OCI-LY1 (cell line): Measurements from ENCODE around the gene SPSB4.

Source experiments
- EZH2 ChIP-seq: fragments of 200-600 bp; sonication (generic), shearing (Covaris generic); IDR thresholded peaks from 2 replicates; pipeline ENCODE4 v1.8.0; 2017; ENCODE audit warnings: borderline replicate concordance, mixed run types, mild to moderate bottlenecking, antibody characterized with exemption, low read length, moderate library complexity, mixed read lengths
- TF ChIP-seq, protein P1 (sequence below): fragments of 200-600 bp; sonication (generic), shearing (Covaris generic); IDR thresholded peaks from 2 replicates; pipeline ENCODE4 v1.5.1; 2017; ENCODE audit warnings: mild to moderate bottlenecking, antibody characterized with exemption, low read length, moderate library complexity, mixed read lengths

DNA sequence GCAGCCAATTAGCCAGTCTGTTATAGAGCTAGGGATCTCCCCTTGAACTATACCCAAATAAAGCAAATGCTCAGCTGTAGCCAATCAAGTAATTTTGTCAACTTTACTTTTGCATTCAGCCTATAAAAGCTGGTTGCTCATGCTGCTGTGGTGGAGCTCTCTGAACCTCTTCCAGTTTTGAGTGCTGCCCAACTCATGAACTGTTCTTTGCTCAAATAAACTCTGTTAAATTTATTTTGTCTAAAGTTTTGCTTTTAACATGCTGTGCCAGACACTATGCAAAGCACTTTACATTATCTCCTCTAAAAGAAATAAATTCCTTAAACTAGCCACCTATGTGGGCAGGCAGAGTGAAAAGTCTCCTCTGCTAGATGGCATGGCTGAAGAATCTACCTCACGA is 128.8 kb downstream of the SPSB4 start:
- TF ChIP-seq, protein P1, sequence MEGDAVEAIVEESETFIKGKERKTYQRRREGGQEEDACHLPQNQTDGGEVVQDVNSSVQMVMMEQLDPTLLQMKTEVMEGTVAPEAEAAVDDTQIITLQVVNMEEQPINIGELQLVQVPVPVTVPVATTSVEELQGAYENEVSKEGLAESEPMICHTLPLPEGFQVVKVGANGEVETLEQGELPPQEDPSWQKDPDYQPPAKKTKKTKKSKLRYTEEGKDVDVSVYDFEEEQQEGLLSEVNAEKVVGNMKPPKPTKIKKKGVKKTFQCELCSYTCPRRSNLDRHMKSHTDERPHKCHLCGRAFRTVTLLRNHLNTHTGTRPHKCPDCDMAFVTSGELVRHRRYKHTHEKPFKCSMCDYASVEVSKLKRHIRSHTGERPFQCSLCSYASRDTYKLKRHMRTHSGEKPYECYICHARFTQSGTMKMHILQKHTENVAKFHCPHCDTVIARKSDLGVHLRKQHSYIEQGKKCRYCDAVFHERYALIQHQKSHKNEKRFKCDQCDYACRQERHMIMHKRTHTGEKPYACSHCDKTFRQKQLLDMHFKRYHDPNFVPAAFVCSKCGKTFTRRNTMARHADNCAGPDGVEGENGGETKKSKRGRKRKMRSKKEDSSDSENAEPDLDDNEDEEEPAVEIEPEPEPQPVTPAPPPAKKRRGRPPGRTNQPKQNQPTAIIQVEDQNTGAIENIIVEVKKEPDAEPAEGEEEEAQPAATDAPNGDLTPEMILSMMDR: no peak
- no peak for TF ChIP-seq EZH2
